CD14-positive monocyte (primary cell): ENCODE results near the gene CD69. TPM values are rescaled to one million over a fixed set of nuclear protein-coding genes. Genes with fewer than 3 reads are reported as not detected.

Experiments
- DNase-seq, 3 donors: peaks; one replicate each; pipeline ENCODE4 v3.0.0-alpha.2; 2011 to 2022
- H2AFZ ChIP-seq: 2 replicates; pipeline ENCODE4 v1.6.0; 2012; ENCODE audit warnings: mild to moderate bottlenecking, low read depth, low read length, inconsistent platforms; ENCODE audit not compliant: insufficient read depth, poor library complexity, severe bottlenecking
- H3K27ac ChIP-seq, 2 donors: 1 replicate in 1 of 2; 2 replicates in 1 of 2; pipeline ENCODE4 v1.5.1; 2012 to 2013; ENCODE audit warnings: low read length in 2 of 2, control low read depth in 1 of 2, inconsistent platforms in 1 of 2, low read depth in 1 of 2, mild to moderate bottlenecking in 1 of 2
- H3K27me3 ChIP-seq, 2 donors: one replicate each; pipeline versions ENCODE4 v1.6.0 to v1.6.1; 2011 to 2013; ENCODE audit warnings: low read length in 2 of 2; ENCODE audit not compliant: control insufficient read depth in 2 of 2, insufficient read depth in 2 of 2
- H3K36me3 ChIP-seq, 2 donors: replicated peaks in 1 of 2; 1 replicate in 1 of 2; 2 replicates in 1 of 2; pipeline versions ENCODE4 v1.5.1 to v1.6.1; 2012 to 2013; ENCODE audit warnings: low read length in 2 of 2, control low read depth in 1 of 2, inconsistent platforms in 1 of 2, mild to moderate bottlenecking in 1 of 2; ENCODE audit not compliant: insufficient read depth in 2 of 2, control insufficient read depth in 1 of 2
- H3K4me1 ChIP-seq, 2 donors: 1 replicate in 1 of 2; 2 replicates in 1 of 2; pipeline versions ENCODE4 v1.5.1 to v1.6.1; 2012 to 2013; ENCODE audit warnings: low read length in 2 of 2, control low read depth in 1 of 2, inconsistent platforms in 1 of 2, mild to moderate bottlenecking in 1 of 2, moderate library complexity in 1 of 2; ENCODE audit not compliant: insufficient read depth in 2 of 2, control insufficient read depth in 1 of 2
- H3K4me2 ChIP-seq: replicated peaks from 2 replicates; pipeline ENCODE3; 2012; ENCODE audit warnings: low read length, moderate library complexity, mild to moderate bottlenecking; ENCODE audit not compliant: poor library complexity, severe bottlenecking; ENCODE audit errors: extremely low read depth
- H3K4me3 ChIP-seq, 3 experiments: fragments of 200-600 bp in 1 of 3; sonication (generic) in 1 of 3; replicated peaks in 1 of 3; 1 replicate in 2 of 3; 2 replicates in 1 of 3; pipeline ENCODE4 v1.5.1; 2011 to 2013; ENCODE audit warnings: low read length in 3 of 3, mild to moderate bottlenecking in 3 of 3, control low read depth in 2 of 3, low read depth in 2 of 3, inconsistent platforms in 1 of 3, moderate library complexity in 1 of 3
- H3K79me2 ChIP-seq: 2 replicates; pipeline ENCODE4 v1.6.0; 2012; ENCODE audit warnings: mild to moderate bottlenecking, control low read depth, inconsistent platforms, low read length, moderate library complexity; ENCODE audit not compliant: insufficient read depth
- H3K9ac ChIP-seq: 2 replicates; pipeline ENCODE4 v1.6.0; 2017; ENCODE audit warnings: low read length, mild to moderate bottlenecking; ENCODE audit not compliant: insufficient read depth, poor library complexity, severe bottlenecking
- H3K9me3 ChIP-seq, 2 donors: replicated peaks in 1 of 2; 1 replicate in 1 of 2; 2 replicates in 1 of 2; pipeline versions ENCODE4 v1.5.1 to v1.6.1; 2012 to 2013; ENCODE audit warnings: low read length in 2 of 2, control low read depth in 1 of 2; ENCODE audit not compliant: control insufficient read depth in 1 of 2, insufficient read depth in 1 of 2
- H4K20me1 ChIP-seq: 2 replicates; pipeline ENCODE4 v1.6.0; 2012; ENCODE audit warnings: mild to moderate bottlenecking, low read length, control low read depth, moderate library complexity; ENCODE audit not compliant: insufficient read depth
- H3K27ac Mint-ChIP-seq, 7 donors: one replicate each; pipeline ENCODE4 v1.8.0; 2020; ENCODE audit warnings: mild to moderate bottlenecking in 7 of 7, mixed read lengths in 7 of 7, moderate library complexity in 6 of 7, inconsistent platforms in 2 of 7
- H3K27me3 Mint-ChIP-seq, 3 donors: one replicate each; pipeline ENCODE4 v1.8.0; 2021 to 2022; ENCODE audit warnings: low read depth in 3 of 3, mild to moderate bottlenecking in 3 of 3, mixed read lengths in 3 of 3, moderate library complexity in 3 of 3, inconsistent platforms in 1 of 3
- H3K36me3 Mint-ChIP-seq, 2 donors: one replicate each; pipeline ENCODE4 v1.8.0; 2020; ENCODE audit warnings: mixed read lengths in 2 of 2, inconsistent platforms in 1 of 2, mild to moderate bottlenecking in 1 of 2
- H3K4me1 Mint-ChIP-seq: one replicate; pipeline ENCODE4 v1.8.0; 2020; ENCODE audit warnings: mild to moderate bottlenecking, mixed read lengths
- H3K4me3 Mint-ChIP-seq, 2 donors: one replicate each; pipeline ENCODE4 v1.8.0; 2020; ENCODE audit warnings: mild to moderate bottlenecking in 2 of 2, mixed read lengths in 2 of 2, moderate library complexity in 1 of 2
- H3K9me3 Mint-ChIP-seq, 7 donors: one replicate each; pipeline ENCODE4 v1.8.0; 2020 to 2022; ENCODE audit warnings: mixed read lengths in 7 of 7, mild to moderate bottlenecking in 6 of 7, moderate library complexity in 6 of 7, inconsistent platforms in 2 of 7
- CTCF ChIP-seq: fragments of 200-600 bp; IDR thresholded peaks from one replicate; pipeline ENCODE4 v1.8.0; 2022; ENCODE audit warnings: antibody characterized with exemption, mild to moderate bottlenecking
- WGBS: methylation state at CpG from one replicate; pipeline ENCODE4 v1.1.5; 2013; ENCODE audit warnings: missing lambda C conversion rate; ENCODE audit not compliant: insufficient coverage; 5-methylcytosine and 5-hydroxymethylcytosine counted together
- intact Hi-C, 2 donors: fragments of 100-400 bp; cut with micrococcal nuclease; formaldehyde crosslinking; loops; one replicate each; pipeline versions ENCODE4 v1.15.0 to v1.15.1; 2023
- polyA plus RNA-seq, 3 donors: library from polyadenylated mRNA; depleted of rRNA in 1 of 3; unstranded in 2 of 3; stranded (reverse) in 1 of 3; fragments of 300-500 nt in 2 of 3; fragments of >200 nt in 1 of 3; fragmentation: Illumina TruSeq in 2 of 3; gene quantifications; 1 replicate in 2 of 3; 2 replicates in 1 of 3; pipeline ENCODE4 v1.2.3, GENCODE V29; 2012 to 2021

Gene CD69
- polyA plus RNA-seq, 3 donors: 5.8 to 12.4 (median 6.0) TPM

- intact Hi-C loops: loop anchor here (5.0 kb wide), 1 partner anchor 48 kb away; no protein-coding TSS in a partner anchor
- no peak for DNase-seq
- no peak overlapping the region for H3K9ac ChIP-seq
- H3K27me3 ChIP-seq: no peaks in the 10 kb centered on the region
- no peak overlapping the region for H3K4me2 ChIP-seq
- TF ChIP-seq CTCF: no peak
- Mint-ChIP-seq H3K4me3 (no peak overlapping the region), H3K27ac (no peak overlapping the region), H3K36me3 (no peaks in the 10 kb centered on the region), H3K27me3 (peaks cover 0 to 3% (median 0%) of the 10 kb centered on the region in 3 donors), H3K4me1 (peaks cover 20% of the 10 kb centered on the region), H3K9me3 (no peaks in the 10 kb centered on the region)
- no peaks in the 10 kb centered on the region for H4K20me1 ChIP-seq
- no CpG with 5 or more reads among the region's 1 CpG for WGBS
- H3K4me3 ChIP-seq: no peak overlapping the region
- peaks cover 3 to 7% of the 10 kb centered on the region in 2 donors for H3K4me1 ChIP-seq
- no peaks in the 10 kb centered on the region for H3K9me3 ChIP-seq
- no peaks in the 10 kb centered on the region for H3K79me2 ChIP-seq
- H2AFZ ChIP-seq: no peak overlapping the region
- H3K27ac ChIP-seq: no peak overlapping the region
- H3K36me3 ChIP-seq: no peaks in the 10 kb centered on the region
Observed at GRCh38 chr12:9799961-9800360, 39.3 kb upstream of the CD69 start.

GRCh38 chr12:9797722-9798619 lies 37.3 kb upstream of the CD69 start:
- Mint-ChIP-seq H3K4me3 (no peak overlapping the region), H3K27ac (no peak overlapping the region)

More at GRCh38 chr12:9797722-9798619, 37.3 kb upstream of the CD69 start:
- WGBS: 0% methylated on average over 1 of the region's 7 CpGs
- H2AFZ ChIP-seq: no peak overlapping the region
- DNase-seq: peak; percentile 41 to 69 (median 68)
- H3K27me3 Mint-ChIP-seq: peaks cover 0 to 1% (median 0%) of the 10 kb centered on the region in 3 donors
- no peaks in the 10 kb centered on the region for H4K20me1 ChIP-seq
- no peaks in the 10 kb centered on the region for H3K9me3 Mint-ChIP-seq
- H3K4me1 Mint-ChIP-seq: peaks cover 40% of the 10 kb centered on the region
- no peak overlapping the region for H3K9ac ChIP-seq
- no peak overlapping the region for H3K4me2 ChIP-seq
- H3K9me3 ChIP-seq: no peaks in the 10 kb centered on the region
- no peaks in the 10 kb centered on the region for H3K79me2 ChIP-seq
- no peak overlapping the region for H3K27ac ChIP-seq
- TF ChIP-seq CTCF: peak; percentile 74
- no peaks in the 10 kb centered on the region for H3K27me3 ChIP-seq
- no peaks in the 10 kb centered on the region for H3K36me3 ChIP-seq
- peaks cover 19 to 26% of the 10 kb centered on the region in 2 donors for H3K4me1 ChIP-seq
- H3K4me3 ChIP-seq: no peak overlapping the region
- H3K36me3 Mint-ChIP-seq: no peaks in the 10 kb centered on the region
- intact Hi-C loops: loop anchor here (5.0 kb wide), 1 partner anchor 46 kb away; no protein-coding TSS in a partner anchor
